Common myeloid progenitor, CD34-positive (primary cell): ENCODE data around the gene RTL10.

ENCODE experiments used
- CTCF ChIA-PET: fragments of 350-600 bp; sonication (Branson Sonifier 250); formaldehyde crosslinking; loops from one replicate; lab custom pipeline; 2021; ENCODE audit warnings: antibody characterized with exemption; lab: Charles Lee
- POLR2A ChIA-PET: fragments of 350-600 bp; sonication (Branson Sonifier 250); formaldehyde crosslinking; loops from one replicate; lab custom pipeline; 2021; ENCODE audit warnings: antibody characterized with exemption; lab: Charles Lee
- DNase-seq, 3 donors: peaks; one replicate each; pipeline versions ENCODE4 v3.0.0 to v3.0.0-alpha.2; 2013
- H3K27ac ChIP-seq, 2 experiments: 1 replicate in 1 of 2; 2 replicates in 1 of 2; pipeline ENCODE4 v1.7.0; 2013; ENCODE audit warnings: inconsistent platforms in 2 of 2, low read length in 2 of 2, mild to moderate bottlenecking in 2 of 2, low read depth in 1 of 2, moderate library complexity in 1 of 2; ENCODE audit not compliant: severe bottlenecking in 2 of 2, insufficient read depth in 1 of 2, poor library complexity in 1 of 2
- H3K27me3 ChIP-seq, 5 experiments: replicated peaks in 2 of 5; 1 replicate in 3 of 5; 2 replicates in 2 of 5; pipeline versions ENCODE4 v1.6.1 to v1.7.0; 2013; ENCODE audit warnings: low read length in 4 of 5, mild to moderate bottlenecking in 2 of 5, moderate library complexity in 2 of 5, inconsistent platforms in 1 of 5; ENCODE audit not compliant: insufficient read depth in 5 of 5, control insufficient read depth in 4 of 5
- H3K36me3 ChIP-seq, 4 experiments: 1 replicate in 2 of 4; 2 replicates in 2 of 4; pipeline versions ENCODE4 v1.6.1 to v1.7.0; 2013; ENCODE audit warnings: low read length in 3 of 4, control low read depth in 1 of 4, mild to moderate bottlenecking in 1 of 4; ENCODE audit not compliant: control insufficient read depth in 4 of 4, insufficient read depth in 4 of 4
- H3K4me1 ChIP-seq, 4 experiments: 1 replicate in 3 of 4; 2 replicates in 1 of 4; pipeline versions ENCODE4 v1.6.1 to v1.7.1; 2013; ENCODE audit warnings: low read length in 3 of 4, mild to moderate bottlenecking in 3 of 4, control low read depth in 1 of 4, inconsistent platforms in 1 of 4, moderate library complexity in 1 of 4; ENCODE audit not compliant: control insufficient read depth in 4 of 4, insufficient read depth in 4 of 4; ENCODE audit errors: control extremely low read depth in 1 of 4
- H3K4me3 ChIP-seq, 7 experiments: 1 replicate in 4 of 7; 2 replicates in 3 of 7; pipeline versions ENCODE4 v1.5.1 to v1.7.0; 2013; ENCODE audit warnings: mild to moderate bottlenecking in 7 of 7, low read length in 6 of 7, moderate library complexity in 6 of 7, inconsistent platforms in 2 of 7, low read depth in 2 of 7, control low read depth in 1 of 7; ENCODE audit not compliant: insufficient read depth in 4 of 7, control insufficient read depth in 1 of 7; ENCODE audit errors: extremely low read depth in 1 of 7
- H3K9me3 ChIP-seq, 5 experiments: 1 replicate in 4 of 5; 2 replicates in 1 of 5; pipeline versions ENCODE4 v1.6.1 to v1.7.1; 2013; ENCODE audit warnings: low read length in 4 of 5, mild to moderate bottlenecking in 2 of 5, inconsistent platforms in 1 of 5, low read depth in 1 of 5, moderate library complexity in 1 of 5; ENCODE audit not compliant: control insufficient read depth in 4 of 5, insufficient read depth in 2 of 5; ENCODE audit errors: control extremely low read depth in 1 of 5
- WGBS: methylation state at CpG from one replicate; pipeline ENCODE4 v1.1.5; 2013; ENCODE audit not compliant: insufficient coverage; 5-methylcytosine and 5-hydroxymethylcytosine counted together

RTL10 gene

DNA sequence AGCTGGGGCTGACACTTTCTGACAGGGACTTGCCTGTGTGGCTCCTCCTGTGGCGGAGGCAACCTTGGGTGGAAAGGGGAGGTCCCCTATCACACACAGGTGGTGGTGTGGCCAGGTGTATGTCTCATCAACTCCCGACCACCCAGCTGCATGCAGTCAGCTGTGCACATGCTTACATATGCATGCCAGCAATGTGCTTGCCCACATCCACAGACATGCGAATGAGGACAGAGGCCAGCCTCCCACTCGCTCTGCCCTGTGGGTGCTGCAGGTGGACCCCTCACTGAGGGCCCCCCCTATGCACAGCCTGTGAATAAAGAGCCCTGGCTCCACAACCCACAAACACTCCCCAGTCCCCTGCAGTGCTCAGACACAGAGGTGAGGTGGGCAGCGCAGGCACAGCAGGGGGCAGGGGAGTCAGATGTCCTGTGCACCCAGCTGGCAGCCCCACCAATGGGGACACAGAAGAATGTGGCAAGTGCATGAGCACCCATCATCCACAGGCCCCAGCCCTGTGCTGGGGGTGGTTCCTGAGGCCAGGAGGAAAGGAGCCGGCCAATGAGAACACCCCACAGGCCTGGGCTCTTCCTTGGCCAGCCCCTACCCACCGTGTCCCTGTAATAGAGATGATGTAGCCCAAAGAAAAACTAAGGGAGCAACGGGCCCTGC, 9.5 kb downstream of the RTL10 start:
- Histone ChIP-seq H3K27ac (no peak overlapping the region), H3K4me3 (peak overlapping the region in 4 of 7 experiments; percentile 30 to 62 (median 58)), H3K4me1 (peaks cover 0 to 23% (median 21%) of the 10 kb centered on the region in 4 experiments), H3K9me3 (peaks cover 0 to 4% (median 0%) of the 10 kb centered on the region in 5 experiments), H3K36me3 (peaks cover 3 to 29% (median 15%) of the 10 kb centered on the region in 4 experiments), H3K27me3 (no peaks in the 10 kb centered on the region)
- ChIA-PET CTCF (interaction anchor here (1.0 to 2.1 kb wide), 7 partner anchors 10 to 126 kb away, joined by 3 to 13 read pairs (median 4); partner anchors contain the start of genes GNB1L and RTL10), POLR2A (interaction anchor here (0.9 kb wide), 1 partner anchor 21 kb away, joined by 3 read pairs; no protein-coding TSS in a partner anchor)
- 79% methylated on average over 7 of the region's 8 CpGs for WGBS
- peak in 1 of 3 donors; percentile 8 for DNase-seq

DNA sequence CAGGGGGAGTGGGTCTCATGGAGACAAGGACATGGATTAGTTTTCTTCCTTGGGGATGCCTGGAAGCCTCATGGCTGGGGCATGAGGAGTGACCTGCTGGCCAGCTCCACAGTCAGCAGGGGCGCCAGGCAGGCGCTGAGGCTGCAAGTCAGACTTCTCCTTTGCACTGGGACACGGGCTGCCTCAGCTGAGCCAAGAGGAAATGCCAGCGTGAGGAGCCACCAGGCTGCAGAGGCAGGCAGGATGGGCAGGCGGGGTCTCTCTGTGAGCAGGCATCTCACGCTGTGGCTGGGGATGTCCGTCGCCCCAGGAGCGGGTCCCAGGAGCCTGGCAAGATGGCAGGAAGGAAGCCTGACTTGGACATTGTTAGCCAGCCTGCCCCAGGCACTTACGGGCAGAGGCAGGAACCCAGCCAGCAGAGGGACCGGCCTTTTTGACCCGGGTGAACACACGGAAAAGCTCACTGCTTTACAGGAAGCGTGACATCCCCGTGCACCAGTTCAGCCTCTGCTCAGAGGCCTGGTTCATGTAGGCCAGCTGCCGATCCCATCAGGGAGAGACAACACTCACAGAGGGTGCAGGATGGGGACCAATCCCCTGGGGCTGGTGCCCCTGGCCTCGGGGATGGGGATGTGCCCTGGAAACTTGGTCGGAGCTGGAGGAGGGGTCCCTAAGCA, 10.2 kb downstream of the RTL10 start:
- CTCF ChIA-PET: interaction anchor here (0.8 to 2.1 kb wide), 10 partner anchors 10 to 125 kb away, joined by 3 to 13 read pairs (median 3); partner anchors contain the start of genes GNB1L and RTL10
- H3K27ac ChIP-seq: no peak overlapping the region
- POLR2A ChIA-PET: interaction anchor here (0.9 kb wide), 1 partner anchor 22 kb away, joined by 3 read pairs; no protein-coding TSS in a partner anchor
- peaks cover 3 to 23% (median 9%) of the 10 kb centered on the region in 4 experiments for H3K36me3 ChIP-seq
- peaks cover 0 to 4% (median 0%) of the 10 kb centered on the region in 5 experiments for H3K9me3 ChIP-seq
- 9% methylated on average over 15 of the region's 18 CpGs for WGBS
- H3K27me3 ChIP-seq: no peaks in the 10 kb centered on the region
- peaks cover 0 to 23% (median 21%) of the 10 kb centered on the region in 4 experiments for H3K4me1 ChIP-seq
- DNase-seq: peak; percentile 50 to 85 (median 79)
- peak overlapping the region in 5 of 7 experiments; percentile 30 to 62 (median 57) for H3K4me3 ChIP-seq

DNA sequence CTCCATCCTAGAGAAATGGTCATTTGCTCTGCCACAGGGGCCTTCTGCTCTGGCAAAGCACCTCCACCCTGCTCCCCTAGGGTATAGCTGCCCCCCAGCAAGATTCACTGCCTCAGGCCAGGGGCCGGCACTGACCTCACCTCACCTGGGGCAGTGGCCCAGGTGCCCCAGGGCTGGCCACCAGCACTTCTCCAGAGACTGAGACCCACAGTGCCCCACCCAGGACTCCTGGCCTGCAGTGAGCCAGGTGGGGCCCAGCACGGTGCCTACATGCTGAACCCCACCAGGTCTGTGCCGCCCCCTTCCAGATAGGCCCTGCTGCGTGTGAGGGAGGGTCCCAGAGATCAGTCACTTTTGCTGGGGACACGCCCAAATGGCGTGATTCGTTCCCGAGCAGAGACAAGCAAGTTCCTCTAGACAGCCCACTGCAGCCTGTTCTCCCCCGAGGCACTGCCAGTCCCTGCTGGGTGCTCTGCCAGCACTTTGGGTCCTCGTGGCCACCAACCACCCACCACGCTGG, 10.8 kb downstream of the RTL10 start:
- WGBS: 52% methylated on average over 9 of the region's 11 CpGs
- POLR2A ChIA-PET: no interaction called here
- Histone ChIP-seq H3K4me3 (peak overlapping the region in 3 of 7 experiments; percentile 57 to 62 (median 59)), H3K36me3 (peaks cover 3 to 21% (median 8%) of the 10 kb centered on the region in 4 experiments), H3K27ac (no peak overlapping the region), H3K27me3 (no peaks in the 10 kb centered on the region), H3K4me1 (peaks cover 0 to 23% (median 21%) of the 10 kb centered on the region in 4 experiments), H3K9me3 (peaks cover 0 to 4% (median 0%) of the 10 kb centered on the region in 5 experiments)
- DNase-seq: no peak
- CTCF ChIA-PET: interaction anchor here (0.8 to 2.1 kb wide), 9 partner anchors 9 to 113 kb away, joined by 3 to 13 read pairs (median 3); partner anchors contain the start of genes GNB1L and RTL10

DNA sequence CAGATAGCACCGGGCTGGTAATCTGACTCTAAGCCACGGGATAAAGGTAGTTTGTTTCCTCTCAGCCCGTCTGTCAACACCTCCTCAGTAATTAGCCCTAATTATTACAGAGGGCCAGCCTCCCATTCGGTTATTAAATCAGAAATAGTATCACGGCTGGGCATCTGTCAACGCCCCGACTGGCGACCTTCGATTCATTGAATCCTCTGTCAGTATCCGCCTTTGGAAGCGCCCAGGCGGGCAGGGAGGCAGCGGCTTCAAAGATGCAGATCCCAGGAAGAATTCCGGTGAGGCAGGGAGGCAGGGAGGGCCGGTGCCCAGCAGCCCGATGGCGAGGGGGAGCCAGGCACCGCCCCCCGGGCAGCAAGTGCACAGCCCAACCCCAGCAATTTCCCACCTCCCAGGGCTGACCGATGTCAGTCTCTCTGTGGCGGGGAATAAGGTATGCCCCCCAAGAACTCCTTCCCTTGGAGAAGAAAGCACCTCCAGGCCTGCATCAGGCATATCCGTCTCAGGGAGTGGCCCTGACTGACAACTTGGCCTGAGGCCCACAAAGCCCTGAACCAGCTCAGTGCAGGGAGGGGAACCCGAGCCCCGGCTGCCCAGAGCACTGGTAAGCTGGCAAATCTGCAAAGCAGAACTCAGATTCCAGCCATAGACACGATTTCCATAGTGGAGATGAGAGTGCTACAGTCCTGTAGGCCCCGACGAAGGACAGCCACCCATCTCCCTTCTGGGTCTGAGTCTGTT, 11.4 kb downstream of the RTL10 start:
- peaks cover 1 to 14% (median 6%) of the 10 kb centered on the region in 4 experiments for H3K36me3 ChIP-seq
- WGBS: 92% methylated on average over 20 of the region's 27 CpGs
- H3K4me1 ChIP-seq: peaks cover 0 to 23% (median 21%) of the 10 kb centered on the region in 4 experiments
- ChIA-PET CTCF (interaction anchor here (1.2 to 2.1 kb wide), 5 partner anchors 11 to 113 kb away, joined by 3 to 13 read pairs (median 4); partner anchors contain the start of genes GNB1L and RTL10), POLR2A (no interaction called here)
- no peak for DNase-seq
- no peaks in the 10 kb centered on the region for H3K27me3 ChIP-seq
- no peak overlapping the region for H3K4me3 ChIP-seq
- no peak overlapping the region for H3K27ac ChIP-seq
- peaks cover 0 to 4% (median 0%) of the 10 kb centered on the region in 5 experiments for H3K9me3 ChIP-seq

DNA sequence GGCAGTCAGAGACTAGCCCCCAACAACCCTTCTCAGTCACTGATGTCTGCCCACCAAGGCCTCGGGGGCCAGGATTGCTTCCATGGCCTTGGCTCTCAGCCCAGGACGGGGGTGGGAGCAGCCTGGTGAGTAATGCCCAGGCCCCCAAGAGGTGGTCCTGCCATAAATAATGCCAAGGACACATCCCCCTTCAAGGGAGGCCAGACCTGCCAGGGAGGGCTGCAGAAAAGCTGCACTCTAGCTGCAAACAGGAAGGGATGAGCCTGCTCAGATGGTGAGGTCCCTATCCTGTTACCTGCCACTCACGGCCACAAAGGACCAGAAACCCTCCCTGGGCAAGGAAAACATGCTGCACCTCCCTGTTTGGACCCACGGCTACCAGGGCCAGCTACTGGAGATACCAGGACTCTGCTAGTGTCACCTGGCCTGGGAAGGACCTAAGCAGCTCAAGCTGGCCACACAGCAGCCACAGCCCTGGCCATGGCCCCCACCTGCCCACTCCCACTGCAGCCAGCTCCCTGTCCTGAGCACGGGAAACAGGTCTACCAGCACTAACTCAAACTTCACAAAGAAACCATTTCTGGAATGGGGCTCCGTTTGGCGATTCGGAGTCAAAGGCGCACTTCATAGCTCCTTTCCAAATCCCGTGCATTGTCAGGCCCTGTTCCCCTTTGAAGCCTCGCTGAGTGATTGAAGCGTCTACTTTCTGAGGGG, 12.1 kb downstream of the RTL10 start:
- no peak overlapping the region for H3K27ac ChIP-seq
- no peak for DNase-seq
- H3K27me3 ChIP-seq: no peaks in the 10 kb centered on the region
- POLR2A ChIA-PET: no interaction called here
- peaks cover 0 to 23% (median 21%) of the 10 kb centered on the region in 4 experiments for H3K4me1 ChIP-seq
- CTCF ChIA-PET: interaction anchor here (1.5 to 2.0 kb wide), 2 partner anchors 10 to 68 kb away, joined by 4 read pairs; no protein-coding TSS in a partner anchor
- H3K9me3 ChIP-seq: peaks cover 0 to 4% (median 0%) of the 10 kb centered on the region in 5 experiments
- 99% methylated on average over 12 of the region's 12 CpGs for WGBS
- peaks cover 0 to 9% (median 5%) of the 10 kb centered on the region in 4 experiments for H3K36me3 ChIP-seq
- H3K4me3 ChIP-seq: no peak overlapping the region
